CD4-positive, alpha-beta T cell treated with Interleukin-2 at 100 ng/mL for 4 hours (primary cell): ENCODE data around the gene LRRC63.
A peak's percentile ranks its signal among the peaks of the same experiment; 100 is the strongest.
"Not testable (repeated sequence)": the region's sequence is repeated elsewhere in the genome, so short reads cannot be mapped to it uniquely, and the experiment has no call there.

Experiments used
- DNase-seq: peaks from one replicate; pipeline ENCODE4 v3.0.0-alpha.2; 2020; ENCODE audit warnings: low spot score

LRRC63 gene, protein sequence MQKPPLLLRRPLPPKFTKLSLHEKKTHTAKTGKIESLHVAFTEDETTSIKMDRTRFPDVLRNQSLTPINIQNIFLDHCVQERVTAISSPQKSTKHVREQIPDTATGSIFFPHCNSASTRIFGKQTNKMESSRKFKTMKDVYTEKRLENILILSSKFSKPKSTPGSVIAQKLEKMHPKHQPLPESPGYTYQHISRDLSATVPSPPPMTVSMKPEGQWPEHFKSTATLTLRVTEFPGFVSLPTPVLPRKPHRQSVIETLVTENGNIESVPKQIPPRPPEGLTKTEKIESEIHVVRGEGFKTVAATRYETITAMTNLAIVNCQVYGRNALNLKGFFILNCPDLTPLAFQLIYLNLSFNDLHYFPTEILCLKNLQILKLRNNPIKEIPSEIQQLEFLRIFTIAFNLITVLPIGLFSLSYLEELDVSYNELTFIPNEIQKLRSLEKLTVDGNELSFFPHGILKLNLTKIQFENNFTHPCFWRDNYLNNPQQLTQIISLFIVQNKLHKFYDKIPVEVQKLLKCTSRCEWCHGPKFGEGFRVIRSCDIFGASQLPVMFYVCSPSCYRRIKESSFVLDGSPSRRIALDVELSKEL

GRCh38 chr13:46211483-46212351, at the start of gene LRRC63:
Gene LRRC63, plus strand, starts transcription at chr13:46211928. Its CDS starts 1,107 bp downstream, at chr13:46213035.
- peak; percentile 83 for DNase-seq

GRCh38 chr13:46162741-46163140, 49.0 kb upstream of the LRRC63 start:
- DNase-seq: not testable (repeated sequence)

DNA sequence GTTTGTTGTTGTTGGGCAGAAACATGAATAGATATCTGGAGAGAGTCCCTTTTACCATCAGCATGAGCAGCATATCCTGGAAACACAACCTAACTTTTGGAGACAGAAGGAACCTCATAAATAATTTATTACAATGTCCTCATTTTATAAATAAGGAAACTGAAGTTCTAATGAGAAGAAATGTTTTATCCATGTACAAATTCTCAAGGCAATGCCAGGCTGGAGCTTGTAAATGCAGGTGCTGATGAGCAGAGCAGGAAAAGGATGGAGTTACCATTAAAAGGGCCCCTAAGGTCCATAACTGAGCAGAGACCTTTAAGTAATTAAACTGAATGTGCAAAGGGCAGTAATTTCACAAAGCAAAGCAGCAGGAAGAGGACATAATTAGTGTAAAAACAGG, 47.1 kb upstream of the LRRC63 start:
- no peak for DNase-seq

- peak; percentile 71 for DNase-seq
Measured at GRCh38 chr13:46165485-46166223, 46.1 kb upstream of the LRRC63 start.

DNA sequence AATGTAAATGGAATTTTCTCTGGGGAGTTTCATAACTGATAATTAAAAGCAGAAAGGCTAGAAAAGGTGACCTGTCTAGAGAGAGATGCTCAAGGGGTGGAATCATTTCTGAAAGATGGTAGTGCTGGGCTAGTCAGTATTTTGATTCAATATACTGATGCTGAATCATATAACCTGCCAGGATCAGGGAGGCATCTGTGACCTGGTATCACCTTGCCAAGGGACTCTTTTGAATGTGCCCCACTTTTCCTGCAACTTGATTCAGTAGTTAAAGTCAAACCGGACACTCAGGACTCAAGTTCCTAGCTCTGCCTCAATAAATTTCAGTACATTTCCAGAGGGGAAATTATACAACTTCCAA, 45.5 kb upstream of the LRRC63 start:
- DNase-seq: no peak

DNA sequence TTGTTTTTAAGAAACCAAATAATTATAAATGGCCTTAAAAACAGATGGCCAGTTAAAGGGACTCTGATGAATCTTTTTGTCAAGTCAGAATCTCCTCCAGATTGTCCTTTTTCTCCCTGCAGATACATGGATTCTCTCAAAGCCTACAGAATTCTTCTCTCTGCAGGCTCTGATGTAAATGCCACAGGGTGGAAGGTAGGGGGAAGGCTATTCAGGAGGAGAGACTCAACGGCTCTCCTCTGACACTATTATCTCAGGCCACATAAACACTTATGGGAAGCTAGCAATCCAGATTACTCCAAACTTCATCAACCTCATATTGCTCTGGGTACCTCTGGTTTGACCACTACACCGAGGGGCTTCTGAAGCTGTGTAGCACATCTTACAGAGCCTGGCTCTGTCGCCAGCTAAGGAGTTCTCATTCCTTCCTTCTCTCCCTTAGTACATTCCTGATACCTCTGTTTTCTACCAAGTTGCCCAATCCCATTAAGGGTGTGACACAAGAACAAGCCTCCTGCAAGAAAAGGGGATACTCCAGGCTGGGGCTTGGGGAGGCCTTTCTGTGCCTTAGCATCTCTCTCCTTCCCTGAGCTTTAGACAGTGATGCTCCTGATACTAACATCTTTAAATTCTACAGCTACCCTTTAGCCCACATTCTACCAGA, 44.6 kb upstream of the LRRC63 start:
- DNase-seq: no peak

DNA sequence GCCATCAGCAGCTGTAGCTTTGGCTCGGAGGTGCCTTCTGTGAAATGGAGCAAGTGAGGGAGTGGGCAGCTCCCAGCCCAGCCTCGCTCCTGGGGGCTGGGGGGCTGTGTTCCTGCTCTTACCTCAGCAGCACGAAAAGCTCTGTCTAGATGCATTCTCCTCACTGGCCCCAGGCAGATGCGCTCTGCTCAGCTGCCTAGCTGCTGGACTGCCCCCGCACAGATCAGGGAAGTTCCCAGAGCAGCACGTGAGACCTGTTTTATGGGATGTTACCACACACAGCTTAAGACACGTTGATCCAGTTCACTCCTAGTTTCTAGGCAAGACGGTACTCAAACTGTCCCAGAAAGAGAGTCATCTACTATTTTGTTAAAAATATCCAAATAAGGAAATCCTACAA, 43.4 kb upstream of the LRRC63 start:
- DNase-seq: peak; percentile 46

- no peak for DNase-seq
Measured at GRCh38 chr13:46168783-46169182, 42.9 kb upstream of the LRRC63 start.

- no peak for DNase-seq
Measured at GRCh38 chr13:46169758-46170157, 42.0 kb upstream of the LRRC63 start.

GRCh38 chr13:46170268-46170667, 41.5 kb upstream of the LRRC63 start:
- no peak for DNase-seq

GRCh38 chr13:46170687-46171086, 41.0 kb upstream of the LRRC63 start:
- DNase-seq: peak; percentile 49

DNA sequence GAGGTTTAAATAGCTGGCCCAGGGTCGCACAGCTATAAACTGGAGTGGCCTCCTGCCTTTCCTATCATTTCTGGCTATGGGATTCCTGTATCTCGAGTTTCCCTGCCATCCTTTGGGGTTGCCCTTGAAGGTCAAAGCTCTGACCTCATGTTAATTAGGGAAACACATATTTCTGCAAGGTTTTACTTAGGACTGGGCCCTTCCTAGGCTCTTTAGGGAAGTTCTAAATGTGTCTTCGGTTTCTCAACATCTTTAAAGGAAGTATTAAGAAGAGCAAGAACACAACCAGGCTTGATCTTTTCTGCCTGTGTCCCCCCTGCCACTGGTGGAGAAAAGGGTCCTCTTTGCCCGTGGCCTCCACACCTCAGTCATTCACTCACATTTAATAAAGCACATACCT, 40.5 kb upstream of the LRRC63 start:
- no peak for DNase-seq

- no peak for DNase-seq
Measured at GRCh38 chr13:46171739-46172138, 40.0 kb upstream of the LRRC63 start.

DNA sequence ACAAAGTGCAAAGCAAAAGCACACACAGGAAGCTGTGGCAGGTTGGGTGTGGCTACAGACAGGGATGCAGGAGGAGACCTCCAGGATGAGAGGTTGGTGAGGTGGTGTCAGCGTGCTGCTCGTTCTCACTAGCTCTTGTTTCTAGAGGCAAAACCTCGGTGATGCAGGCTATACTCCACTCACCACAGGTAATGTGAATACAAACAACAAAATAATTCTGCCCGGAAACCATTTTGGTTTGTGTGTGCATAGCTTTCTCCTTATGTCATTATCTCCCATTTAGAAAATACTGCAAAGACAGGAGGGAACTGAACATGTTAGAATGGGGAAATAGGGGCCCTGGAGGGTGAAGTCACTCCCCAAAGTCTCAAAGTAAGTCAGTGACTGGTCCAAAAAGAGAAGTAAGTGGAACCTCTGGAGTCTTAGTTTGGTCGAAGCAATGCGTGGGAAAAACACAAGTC, 39.2 kb upstream of the LRRC63 start:
- peak; percentile 73 for DNase-seq

- peak; percentile 48 for DNase-seq
Measured at GRCh38 chr13:46173656-46174055, 38.1 kb upstream of the LRRC63 start.

GRCh38 chr13:46176756-46177155, 35.0 kb upstream of the LRRC63 start:
- peak; percentile 41 for DNase-seq

DNA sequence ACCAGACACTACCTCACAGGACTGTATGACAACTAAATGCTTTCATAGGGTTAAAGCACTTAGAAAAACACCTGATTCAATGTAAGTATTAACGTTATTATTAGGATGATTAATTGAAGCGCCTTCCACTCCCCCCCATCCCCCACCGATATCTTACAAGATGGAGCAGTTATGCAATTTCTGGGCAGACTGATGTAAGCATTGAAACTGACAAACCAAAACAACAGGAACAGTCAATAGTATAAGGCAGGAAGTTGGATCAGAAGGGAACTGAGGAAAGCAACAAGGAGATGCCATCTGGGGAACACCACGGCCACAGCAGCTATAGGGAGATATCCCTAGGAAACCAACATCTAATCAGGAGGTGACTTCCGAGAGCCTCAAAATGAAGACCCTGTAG, 33.6 kb upstream of the LRRC63 start:
- DNase-seq: no peak

DNA sequence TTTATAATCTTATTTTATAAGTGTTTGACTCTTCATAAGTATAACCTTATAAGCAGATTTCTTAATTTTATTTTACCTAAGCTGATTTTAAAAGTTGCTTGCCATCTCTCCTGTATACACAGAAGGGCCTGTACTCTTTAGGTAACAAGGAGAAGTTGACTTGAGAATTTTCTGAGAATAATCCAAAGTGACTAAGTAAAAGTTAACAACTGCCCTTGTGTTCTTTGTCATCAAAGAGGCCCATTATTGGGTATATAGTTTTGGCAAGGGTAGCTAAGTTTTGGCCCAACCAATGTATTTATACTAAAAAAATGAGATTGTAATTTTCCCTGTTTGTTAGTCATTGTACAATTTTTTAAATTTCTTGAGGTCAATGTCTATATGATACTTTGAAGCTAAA, 32.9 kb upstream of the LRRC63 start:
- peak; percentile 44 for DNase-seq

- DNase-seq: peak; percentile 68
Measured at GRCh38 chr13:46179491-46179908, 32.2 kb upstream of the LRRC63 start.

DNA sequence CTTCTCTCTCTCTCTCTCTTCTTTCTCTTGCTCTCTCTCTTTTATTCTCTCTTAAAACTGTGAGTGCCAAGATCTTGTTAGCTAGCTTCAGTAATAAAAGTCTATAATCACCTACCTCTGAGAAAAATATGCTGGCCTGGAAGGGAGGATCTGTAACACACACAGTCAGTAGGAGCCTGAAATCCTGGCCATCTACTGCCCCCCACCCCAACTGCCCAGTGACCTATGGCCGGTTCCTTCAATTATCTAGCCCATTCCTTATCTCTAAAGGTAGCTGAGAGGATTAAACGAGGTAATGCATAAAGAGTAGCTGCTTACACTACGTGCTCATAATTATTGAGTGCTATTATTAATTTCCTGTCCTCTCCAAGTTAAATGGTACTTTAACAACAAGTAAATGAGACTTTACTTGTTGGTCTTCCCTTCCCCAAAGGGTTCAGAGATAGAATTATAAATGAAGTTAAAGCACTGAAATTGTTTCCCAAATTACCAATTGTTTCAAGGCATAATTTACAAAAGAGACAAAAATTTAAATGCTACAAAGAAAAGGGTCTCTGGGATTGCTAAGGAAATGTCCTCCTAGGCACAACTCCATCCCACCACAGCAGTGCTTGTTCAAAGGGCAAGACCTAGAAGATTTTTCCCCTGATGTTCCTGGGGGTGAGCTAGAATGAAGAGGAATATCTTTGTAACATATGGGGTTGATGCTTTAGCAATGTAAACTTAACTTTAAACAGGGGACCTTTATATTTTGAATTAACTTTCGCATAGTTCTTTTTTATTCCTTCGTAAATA, 31.6 kb upstream of the LRRC63 start:
- DNase-seq: no peak
